ENCODE results near the gene HOXD8.

Gene HOXD8

DNA sequence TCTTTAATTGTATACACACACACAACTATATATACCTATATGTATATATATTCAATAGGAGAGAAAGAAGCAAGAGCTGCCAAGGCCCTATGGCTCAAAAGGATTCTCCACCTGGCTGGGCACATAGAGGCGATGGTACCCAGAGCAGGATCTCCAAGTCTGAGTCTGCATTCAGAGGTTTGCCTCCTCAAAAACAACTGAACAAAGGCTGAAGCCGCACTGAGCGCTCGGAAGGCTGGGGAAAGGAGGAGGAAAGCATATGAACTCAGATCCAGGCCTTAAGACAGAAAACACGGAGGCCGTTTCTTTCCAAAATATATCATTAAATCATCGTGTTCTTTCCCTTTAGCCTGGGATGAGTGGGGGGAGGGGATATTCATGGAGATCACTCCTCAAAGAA is 26.3 kb upstream of the HOXD8 start:
- DNase-seq (ENCODE audit: low read depth in 3 of 3) = no peak

DNA sequence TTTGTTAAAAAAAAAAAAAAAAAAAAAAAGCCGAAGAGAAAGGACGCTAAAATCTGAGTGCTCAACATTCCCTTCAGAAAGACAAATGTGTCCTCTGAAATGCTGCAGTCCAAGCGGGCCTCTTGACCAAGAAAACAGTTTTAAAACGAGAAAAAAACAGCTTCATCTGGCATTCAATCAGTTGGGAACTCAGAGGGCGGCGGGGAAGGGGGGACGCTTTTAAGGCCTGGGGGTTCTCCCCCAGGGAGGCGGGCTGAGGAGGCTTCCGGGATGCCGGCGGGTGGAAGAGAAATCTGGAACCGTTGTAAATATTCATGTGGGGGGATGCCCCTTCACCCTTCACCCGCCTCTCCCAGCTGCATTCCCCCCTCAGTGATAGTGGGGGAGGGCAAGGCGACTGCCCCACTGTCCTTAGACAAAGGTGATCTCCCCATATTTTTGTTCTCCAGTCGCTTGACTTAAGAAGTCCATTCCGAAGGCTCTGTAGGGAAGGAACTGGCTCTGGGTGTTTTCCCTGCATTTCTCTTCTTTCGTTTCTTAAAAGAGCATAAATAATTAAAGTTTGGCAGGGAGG is 25.7 kb upstream of the HOXD8 start:
- DNase-seq (ENCODE audit: low read depth in 3 of 3) = no peak

DNA sequence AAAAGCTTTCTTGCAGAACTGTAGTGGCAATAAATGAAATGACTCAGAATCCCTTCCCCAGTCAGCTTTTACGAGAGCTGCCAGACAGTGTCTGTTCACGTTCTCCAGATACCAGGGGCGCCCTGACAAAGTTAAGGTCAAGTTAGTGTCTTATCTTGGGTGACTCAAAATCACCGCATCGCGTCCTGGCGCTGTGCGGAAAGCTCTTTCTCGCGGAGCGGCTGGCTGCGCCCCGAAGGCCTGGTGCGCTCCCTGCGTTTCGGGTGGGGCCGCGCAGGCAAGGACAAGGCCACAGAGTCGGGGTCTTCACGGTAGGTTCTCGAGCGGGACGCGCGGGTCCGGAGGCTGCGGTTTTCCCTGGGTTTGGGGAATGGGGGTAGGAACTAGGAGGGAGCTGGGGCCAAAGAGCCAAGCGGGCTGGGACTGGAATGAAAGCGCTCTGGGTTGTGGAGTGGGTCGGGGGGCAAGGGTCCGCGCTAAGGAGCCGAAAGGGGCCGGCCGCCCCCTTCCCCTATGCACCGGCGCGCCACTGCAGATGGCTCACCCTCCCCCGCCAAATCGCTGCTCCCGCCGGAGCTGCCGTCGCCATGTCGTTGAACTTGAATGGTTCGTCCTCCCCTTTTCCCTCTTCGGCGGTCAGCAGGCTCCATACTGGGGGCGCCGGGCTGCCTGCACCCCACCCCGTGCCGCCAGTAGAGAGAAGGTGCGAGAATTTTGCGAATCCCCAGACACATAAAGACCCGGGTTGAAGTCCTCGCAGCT is 25.0 kb upstream of the HOXD8 start:
- DNase-seq (ENCODE audit: low read depth in 3 of 3) = no peak

DNA sequence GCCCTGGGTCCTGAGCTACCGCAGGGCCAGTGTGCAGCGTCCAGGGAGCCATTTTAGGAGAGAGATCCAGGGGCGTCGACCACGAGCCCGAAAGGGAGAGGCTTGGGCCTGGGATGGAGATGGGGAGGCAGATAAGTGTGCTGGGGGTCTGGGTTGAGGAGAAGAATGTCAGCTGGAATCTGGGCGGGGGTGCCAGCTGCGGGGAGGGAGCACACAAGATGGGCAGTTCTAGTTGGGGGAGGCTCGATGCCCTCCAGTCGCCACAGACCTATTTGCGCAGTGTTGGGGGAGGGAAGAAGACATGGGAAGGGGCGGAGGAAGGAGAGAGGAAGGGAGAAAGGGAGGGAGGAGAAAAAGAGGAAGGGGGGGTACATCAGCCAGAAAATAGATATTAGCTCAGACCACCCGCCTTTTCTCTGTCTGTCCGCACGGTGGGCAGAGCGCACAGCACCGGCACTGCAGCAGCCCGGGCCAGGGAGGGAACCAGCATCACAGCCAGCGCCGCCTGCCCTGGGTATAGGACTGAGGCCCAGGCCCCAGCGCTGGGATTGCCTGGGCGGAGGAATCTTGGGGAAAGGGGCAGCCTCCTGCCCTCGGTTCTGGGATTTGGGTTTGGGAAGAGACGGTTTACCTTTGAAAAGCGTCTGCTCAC is 24.3 kb upstream of the HOXD8 start:
- DNase-seq (ENCODE audit: low read depth in 3 of 3) = no peak

DNA sequence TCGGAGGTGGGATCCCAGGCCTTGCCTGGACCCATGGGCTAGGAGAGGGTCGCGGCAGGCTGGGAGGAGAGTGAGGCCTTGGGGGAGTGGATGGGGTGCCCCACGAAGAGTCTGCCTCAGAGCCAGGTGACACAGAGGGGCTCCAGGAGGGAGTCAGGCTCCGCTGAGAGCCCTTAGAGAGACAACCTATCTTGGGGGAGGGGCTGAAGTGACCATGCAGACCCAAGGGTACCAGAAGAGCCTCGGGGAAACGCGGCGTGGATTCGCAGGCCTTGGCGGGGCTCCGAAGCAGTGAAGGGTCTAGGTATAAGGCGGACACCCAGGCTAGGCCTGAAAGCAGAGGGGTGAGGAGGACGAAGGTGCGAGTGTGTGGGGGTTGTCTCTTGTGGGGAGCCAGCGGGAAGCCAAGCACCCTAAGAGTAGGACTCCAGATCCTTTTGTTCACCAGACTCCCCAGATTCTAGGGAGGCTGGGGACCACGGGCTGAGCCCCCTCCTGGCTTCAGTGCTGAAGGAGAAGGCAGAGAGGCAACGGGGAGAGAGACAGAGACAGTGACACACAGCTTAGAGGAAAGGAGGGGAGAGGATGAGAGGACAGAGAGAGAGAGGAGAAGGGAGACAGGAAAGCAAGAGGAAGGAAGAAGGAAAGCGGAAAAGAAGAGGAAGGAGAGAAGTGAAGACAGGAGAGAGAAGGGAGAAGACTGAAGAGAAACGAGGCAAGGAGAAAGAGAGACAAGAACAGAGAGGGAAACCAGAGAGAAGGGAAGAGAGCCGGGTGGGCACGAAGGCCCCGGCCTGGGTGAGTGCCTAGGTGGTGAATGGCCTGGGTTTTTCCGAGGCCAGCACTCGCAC is 23.6 kb upstream of the HOXD8 start:
- DNase-seq (ENCODE audit: low read depth in 3 of 3) = no peak

DNA sequence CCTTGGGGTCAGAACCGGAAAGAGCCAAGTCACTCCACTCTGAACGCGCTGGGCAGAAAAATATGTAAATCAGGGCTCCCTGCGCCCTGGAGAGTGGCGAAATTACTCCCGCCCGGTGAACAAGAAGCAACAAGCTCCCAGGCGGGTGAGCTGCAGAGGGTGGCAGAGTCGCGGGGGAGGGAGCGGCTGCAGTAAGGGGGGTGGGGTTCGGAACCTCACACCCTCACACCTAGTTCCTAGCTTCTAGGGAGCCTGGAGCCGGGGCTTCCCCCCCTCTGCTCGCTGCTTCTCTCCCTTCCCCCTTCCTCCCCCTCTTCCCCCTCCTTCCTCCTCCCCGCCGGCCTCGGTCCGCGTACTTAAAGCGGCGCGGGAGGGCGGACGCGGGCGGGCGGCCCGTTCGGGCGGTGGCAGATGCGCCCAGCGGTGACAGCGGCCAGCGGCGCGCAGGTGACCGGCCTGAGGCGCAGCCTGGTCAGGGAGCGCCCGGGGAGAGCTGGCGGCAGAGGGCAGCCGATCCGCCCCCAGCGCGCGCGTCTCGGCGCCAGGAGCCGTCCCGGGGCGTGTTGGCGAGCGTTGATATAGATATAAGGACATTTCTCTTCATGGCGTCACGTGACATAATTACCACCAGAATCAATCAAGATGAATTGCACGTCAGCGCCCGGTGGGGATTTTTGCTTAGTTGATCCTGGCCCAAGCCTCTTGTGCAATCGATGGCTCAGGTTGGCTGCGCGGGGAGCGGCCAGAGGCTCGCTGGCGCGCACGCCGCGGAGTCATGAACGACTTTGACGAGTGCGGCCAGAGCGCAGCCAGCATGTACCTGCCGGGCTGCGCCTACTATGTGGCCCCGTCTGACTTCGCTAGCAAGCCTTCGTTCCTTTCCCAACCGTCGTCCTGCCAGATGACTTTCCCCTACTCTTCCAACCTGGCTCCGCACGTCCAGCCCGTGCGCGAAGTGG is 22.6 kb upstream of the HOXD8 start, which contains the start of gene HOXD11:
HOXD11 (plus strand) TSS at position 700 of the 959 bp plus-strand sequence; CDS start at position 776, 76 bp downstream.
- DNase-seq (ENCODE audit: low read depth in 3 of 3) = no peak

DNA sequence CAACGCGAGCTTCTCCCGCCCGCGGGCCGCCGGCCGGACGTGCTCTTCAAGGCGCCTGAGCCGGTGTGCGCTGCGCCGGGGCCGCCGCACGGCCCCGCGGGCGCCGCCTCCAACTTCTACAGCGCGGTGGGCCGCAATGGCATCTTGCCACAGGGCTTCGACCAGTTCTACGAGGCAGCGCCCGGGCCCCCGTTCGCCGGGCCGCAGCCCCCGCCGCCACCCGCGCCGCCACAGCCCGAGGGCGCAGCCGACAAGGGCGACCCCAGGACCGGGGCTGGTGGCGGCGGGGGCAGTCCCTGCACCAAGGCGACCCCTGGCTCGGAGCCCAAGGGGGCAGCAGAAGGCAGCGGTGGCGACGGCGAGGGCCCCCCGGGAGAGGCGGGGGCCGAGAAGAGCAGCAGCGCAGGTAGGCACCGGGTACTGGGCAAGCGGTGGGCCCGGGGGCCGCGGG is 21.7 kb upstream of the HOXD8 start:
- DNase-seq (ENCODE audit: low read depth in 3 of 3) = no peak

DNA sequence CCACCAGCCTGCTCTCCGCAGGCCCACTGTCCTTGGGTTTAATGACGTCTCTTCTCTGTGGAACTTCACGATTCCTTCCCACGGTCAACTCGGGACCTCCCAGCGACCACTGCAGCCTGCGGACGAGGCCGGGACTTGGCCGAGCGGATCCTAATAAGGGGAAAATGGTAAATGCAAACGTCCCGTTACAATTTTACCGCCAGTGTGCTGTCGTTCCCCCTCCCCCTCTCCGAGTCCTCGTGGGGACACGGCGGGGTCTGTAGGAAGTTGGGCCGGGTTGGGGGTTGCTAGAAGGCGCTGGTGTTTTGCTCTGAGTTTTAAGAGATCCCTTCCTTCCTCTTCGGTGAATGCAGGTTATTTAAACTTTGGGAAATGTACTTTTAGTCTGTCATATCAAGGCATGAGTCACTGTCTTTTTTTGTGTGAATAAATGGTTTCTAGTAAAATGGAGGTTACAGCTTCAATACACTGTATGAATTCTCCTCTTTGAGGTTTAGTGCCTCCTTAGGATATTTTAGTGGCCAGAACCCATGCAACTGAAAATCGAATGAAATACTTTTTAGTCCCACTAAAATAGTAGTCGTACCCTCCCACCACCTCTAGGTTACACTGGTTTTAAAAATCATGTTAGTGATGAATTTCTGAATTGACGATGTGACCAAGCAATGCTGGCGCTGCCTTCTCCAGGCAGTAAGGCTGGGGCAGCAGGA is 20.2 kb upstream of the HOXD8 start:
- DNase-seq (ENCODE audit: low read depth in 3 of 3) = no peak

DNA sequence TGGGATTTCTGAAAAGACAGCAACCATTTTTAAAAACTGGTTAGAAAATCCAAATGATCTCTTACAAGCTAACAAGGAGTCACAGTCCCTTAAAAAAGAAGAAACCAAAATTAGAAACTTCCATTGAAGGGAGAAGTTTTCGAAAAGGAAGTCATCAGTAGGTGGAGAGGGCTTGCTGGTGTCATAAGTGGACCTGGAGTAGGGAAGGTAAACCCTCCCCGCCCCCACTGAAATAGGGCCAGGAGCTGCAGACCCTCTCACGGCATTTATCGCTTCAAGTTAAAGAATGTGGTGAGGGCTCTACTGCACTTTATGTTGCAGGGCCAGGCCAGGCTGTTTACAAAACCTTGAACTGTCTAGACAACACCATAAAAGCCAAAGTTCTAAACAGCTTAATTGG is 19.6 kb upstream of the HOXD8 start:
- DNase-seq (ENCODE audit: low read depth in 3 of 3) = no peak

DNA sequence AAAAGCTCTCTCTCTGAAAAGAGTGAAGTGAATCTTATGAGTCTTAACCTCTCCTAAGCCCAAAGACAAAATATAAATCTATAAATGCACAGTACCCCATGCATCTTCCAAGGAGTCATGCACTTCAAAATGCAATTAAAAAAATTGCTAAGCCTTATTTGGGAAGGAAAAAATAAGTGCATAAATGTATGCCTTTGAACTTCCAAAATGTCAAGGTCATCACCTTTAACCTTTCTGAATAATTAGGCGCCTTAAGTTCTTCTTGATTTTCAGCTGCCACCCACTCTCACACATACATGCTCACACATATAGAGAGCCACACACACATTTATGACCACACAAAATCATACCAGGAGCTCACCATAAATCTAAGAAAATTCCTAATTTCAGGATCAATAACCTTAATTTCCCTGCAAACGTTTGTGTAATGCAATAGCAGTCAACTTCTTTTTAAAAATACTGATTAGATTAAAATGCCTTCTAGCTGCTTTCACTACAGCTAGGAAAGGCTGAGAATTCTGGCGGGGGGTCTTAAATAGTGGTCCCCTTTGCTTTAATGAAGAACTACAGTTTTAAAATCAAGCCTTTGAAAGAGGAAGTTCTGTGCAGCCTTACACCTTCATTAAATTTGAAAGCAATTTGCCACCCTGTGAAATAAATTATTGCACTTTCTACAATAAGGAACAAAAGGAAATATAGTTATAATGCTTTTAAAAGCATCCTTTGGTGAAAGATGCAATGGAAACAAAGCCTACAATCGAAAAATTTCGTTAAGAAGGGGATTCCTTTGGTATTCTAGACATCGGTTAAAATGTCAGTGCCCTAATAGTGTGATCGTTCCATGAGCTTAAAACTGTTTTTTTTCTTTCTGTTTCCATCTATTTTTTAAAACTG is 18.8 kb upstream of the HOXD8 start:
- no peak for DNase-seq (ENCODE audit: low read depth in 3 of 3)

DNA sequence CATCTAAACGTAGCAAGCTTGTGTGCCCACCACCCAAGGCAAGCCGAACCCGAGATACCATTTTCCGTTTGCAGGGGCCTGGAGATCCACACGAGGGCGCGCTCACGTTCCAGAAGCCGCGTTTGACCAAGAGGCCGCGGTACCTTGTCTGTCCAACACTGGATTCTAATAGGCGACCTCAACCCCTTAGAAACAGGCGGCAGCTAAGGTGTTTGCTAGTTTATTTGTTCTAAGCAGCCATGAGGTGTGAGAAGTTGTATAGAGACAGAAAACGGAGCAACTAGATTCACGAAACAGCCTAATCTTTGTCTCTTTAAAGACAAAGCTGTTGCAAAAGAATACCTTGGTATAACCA is 18.2 kb upstream of the HOXD8 start:
- DNase-seq (ENCODE audit: low read depth in 3 of 3) = no peak

DNA sequence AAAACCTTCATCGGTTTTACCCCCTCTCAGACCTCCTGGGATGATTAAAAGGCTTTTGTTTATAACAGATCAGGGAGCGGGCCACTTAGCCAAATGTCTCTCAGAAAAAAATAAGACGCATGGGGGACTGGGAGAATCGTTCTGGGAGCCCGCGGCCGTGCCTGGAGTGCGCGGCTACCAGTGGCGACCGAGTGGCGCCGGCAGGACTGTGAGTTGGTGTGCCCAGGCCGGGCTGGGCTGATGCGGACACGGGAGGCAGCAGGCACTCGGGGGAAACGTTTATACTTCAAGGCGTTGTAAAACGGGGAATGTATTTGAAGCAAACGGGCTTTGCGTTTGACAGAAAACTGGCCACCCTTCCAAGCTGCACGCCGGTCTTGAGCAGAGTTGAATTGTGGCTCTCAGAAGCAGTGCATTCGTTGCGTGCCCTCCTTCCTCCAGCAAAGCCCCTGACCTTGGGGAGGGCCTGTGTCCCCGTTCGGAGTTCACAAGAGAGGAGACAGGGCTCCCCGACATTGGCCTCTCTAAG is 17.6 kb upstream of the HOXD8 start:
- no peak for DNase-seq (ENCODE audit: low read depth in 3 of 3)

DNA sequence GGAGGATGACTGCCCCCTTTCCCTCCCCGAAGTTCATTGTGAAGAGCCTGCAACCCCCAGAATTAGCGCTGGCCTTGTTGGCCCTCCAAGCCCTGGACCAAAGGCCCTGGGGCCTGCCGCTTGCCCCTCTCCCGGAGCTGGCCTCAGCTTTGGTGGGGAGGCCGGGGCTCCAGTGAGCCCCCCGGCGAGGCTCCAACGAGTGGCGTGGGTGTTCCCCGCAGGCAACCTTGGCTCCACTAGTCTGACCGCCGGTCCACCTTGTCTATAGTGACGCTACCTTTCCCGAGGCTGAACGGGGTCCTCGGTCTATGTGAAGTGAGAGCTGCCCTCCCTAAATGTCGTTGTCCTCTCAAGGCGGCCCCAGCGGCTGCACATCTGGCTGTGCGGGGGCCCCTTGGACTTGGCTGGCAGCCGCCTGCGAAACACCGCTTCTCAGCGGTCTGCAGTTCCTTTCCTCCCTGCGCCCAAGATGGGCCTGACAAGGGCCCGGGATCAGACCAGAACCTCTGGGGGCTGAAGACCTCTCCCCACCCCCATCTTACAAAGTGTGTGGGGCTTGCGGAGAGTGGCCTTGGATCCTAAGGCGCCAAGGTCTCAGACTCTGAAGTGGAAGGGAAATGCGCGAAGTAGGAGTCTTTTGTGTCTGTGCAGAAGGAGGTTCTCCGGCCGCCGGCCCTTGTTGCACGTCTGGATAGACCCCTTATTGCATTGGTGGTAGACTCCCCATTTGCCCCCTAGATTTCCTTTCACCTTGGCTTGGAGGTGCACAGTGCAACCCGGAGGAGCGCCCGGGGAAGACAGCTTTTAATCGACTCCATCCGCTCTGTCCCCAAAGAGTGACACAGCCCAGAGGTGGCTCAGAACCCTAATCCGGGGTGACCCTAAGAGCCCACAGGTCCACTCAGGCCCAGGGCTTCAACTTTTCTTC is 16.9 kb upstream of the HOXD8 start:
- no peak for DNase-seq (ENCODE audit: low read depth in 3 of 3)

DNA sequence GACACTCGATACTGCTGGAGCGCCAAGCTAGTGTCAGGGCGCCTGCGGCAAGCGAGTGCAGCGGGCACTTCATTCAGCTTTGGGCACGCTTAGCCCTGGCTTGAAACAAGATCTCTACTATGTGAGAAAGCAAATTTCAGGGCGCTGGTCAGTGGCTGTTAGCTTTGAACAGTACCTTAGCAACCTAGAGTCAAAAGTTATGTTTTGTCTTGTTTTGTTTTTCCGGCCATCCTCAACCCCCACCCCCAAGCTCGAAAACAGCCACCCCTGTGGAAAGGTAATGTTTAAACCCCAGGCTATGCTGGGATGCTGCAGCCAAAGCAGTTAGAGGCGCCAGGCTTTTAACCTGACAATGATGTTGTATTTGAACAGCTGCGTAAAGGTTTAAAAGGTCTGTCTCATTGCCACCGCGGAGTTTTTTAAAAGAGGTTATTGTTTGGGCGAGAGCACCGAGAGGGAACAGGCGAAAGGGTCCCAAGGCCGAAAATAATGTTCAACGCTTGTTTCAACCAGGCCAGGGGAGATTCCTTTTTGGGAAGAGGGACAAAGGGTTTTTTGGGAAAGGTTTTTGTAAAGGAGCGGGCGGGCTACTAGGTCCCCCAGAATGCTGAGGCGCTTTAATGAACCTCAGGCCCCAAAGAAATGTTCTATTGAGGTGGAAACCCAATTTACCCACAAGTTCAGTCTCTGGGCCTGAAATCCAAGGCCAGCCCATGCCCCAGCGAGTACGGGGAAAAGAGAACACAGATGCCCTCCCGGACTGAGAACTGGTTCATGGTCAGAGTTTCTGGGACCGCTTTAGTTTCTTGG is 15.2 kb upstream of the HOXD8 start:
- no peak for DNase-seq (ENCODE audit: low read depth in 3 of 3)

DNA sequence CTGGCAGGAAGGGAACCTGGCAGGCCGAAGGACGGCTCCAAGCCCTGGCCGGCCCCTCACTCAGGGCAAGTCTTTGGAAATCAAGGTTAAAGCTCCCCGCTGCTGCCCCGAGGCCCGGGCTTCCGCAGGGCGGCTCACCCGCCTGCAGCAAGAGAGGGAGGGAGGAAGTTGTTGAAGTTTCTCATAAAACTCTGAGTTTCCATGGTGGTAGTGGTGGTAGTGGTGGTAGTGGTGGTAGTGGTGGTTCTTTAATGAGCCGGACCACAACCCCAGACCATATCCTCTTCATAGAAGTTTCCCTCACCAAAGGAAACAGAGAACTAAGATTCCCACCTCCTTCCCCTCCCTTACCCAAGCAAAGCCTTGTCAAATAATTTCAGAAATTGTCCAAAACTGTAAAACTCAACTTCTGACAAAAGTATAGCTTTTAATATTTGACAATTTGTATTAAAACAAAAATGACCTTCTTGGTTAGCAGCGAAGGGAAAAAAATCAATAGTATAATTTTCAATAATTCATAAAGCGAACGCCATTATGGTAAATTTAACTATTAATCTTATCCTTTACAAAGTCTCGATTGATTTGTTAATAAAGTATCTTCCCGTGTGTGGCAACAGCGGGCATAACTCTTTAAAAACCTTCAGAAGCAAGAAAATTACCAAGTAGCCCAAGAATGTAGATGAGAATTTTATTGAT is 14.4 kb upstream of the HOXD8 start:
- no peak for DNase-seq (ENCODE audit: low read depth in 3 of 3)
